Measurements from ENCODE around the gene SLITRK5. TPM values are rescaled to one million over a fixed set of nuclear protein-coding genes. Genes with fewer than 3 reads are reported as not detected.

SLITRK5 gene
- not detected in 2 replicates for total RNA-seq

GRCh38 chr13:87671031-87671752 lies at the start of gene SLITRK5:
SLITRK5 (plus strand) TSS chr13:87671371; CDS start chr13:87675389, 4,018 bp downstream.

